Testis (tissue), 3 donors: ENCODE data around the gene STXBP2. TPM values are rescaled to one million over a fixed set of nuclear protein-coding genes. Genes with fewer than 3 reads are reported as not detected.

ENCODE experiments used
- DNase-seq: peaks from one replicate; pipeline ENCODE4 v3.0.0-alpha.2; 2019
- H3K27ac ChIP-seq, 2 donors: fragments of 200-600 bp; sonication (generic); one replicate each; pipeline ENCODE4 v1.5.1; 2019
- H3K27me3 ChIP-seq: fragments of 200-600 bp; sonication (generic); one replicate; pipeline ENCODE4 v1.5.1; 2019
- H3K36me3 ChIP-seq: fragments of 200-600 bp; sonication (generic); one replicate; pipeline ENCODE4 v1.5.1; 2017; ENCODE audit warnings: low read depth; ENCODE audit errors: missing control alignments
- H3K4me1 ChIP-seq: fragments of 200-600 bp; sonication (generic); one replicate; pipeline ENCODE4 v1.5.1; 2019
- H3K4me3 ChIP-seq, 2 donors: fragments of 200-600 bp; sonication (generic); one replicate each; pipeline ENCODE4 v1.5.1; 2017 to 2019
- H3K9me3 ChIP-seq: fragments of 200-600 bp; sonication (generic); one replicate; pipeline ENCODE4 v1.5.1; 2017
- POLR2A ChIP-seq: fragments of 450-650 bp; IDR thresholded peaks from one replicate; pipeline ENCODE4 v1.6.1; 2017; ENCODE audit warnings: antibody characterized with exemption, mild to moderate bottlenecking, moderate library complexity
- WGBS, 2 donors: methylation state at CpG; one replicate each; pipeline ENCODE4 v1.1.5; 2018; 5-methylcytosine and 5-hydroxymethylcytosine counted together
- intact Hi-C: fragments of 100-400 bp; cut with DNase I; formaldehyde crosslinking; loops from one replicate; pipeline ENCODE4 v1.15.1; 2023; ENCODE audit warnings: low total_unique reads
- microRNA-seq, 2 donors: library from miRNA; unstranded; fragments of <30 nt; microRNA quantifications; one replicate each; pipeline ENCODE4, GENCODE V29; 2016; ENCODE audit warnings: borderline number of aligned reads in 2 of 2, borderline replicate concordance in 1 of 2
- polyA plus RNA-seq: library from polyadenylated mRNA; stranded (reverse); fragments of 350-450 nt; fragmentation: Illumina TruSeq; extraction: RNeasy Lipid Tissue Mini Kit (QIAGEN cat#74804); gene quantifications from one replicate; pipeline ENCODE4 v1.2.3, GENCODE V29; 2014; ENCODE audit warnings: low read depth, low replicate concordance; ENCODE audit not compliant: insufficient read depth
- small RNA-seq, 2 donors: library from RNA; depleted of rRNA; stranded (forward); fragments of <200 nt; gene quantifications; one replicate each; pipeline ENCODE3, GENCODE V24; 2016
- total RNA-seq, 2 donors: library from RNA; depleted of rRNA; stranded (reverse); fragments of >200 nt; gene quantifications; one replicate each; pipeline ENCODE4 v1.2.3, GENCODE V29; 2016
- TF ChIP-seq, protein P1 (sequence below), 3 experiments: fragments of 450-650 bp in 2 of 3; fragments of 200-600 bp in 1 of 3; sonication (generic) in 1 of 3; IDR thresholded peaks; one replicate each; pipeline ENCODE4 v1.5.1; 2016 to 2019; ENCODE audit warnings: antibody characterized with exemption in 3 of 3, mild to moderate bottlenecking in 2 of 3, moderate library complexity in 1 of 3

STXBP2 gene
- total and polyA plus RNA-seq, 3 donors from 2014 or later: 135 to 156 (median 155) TPM

DNA sequence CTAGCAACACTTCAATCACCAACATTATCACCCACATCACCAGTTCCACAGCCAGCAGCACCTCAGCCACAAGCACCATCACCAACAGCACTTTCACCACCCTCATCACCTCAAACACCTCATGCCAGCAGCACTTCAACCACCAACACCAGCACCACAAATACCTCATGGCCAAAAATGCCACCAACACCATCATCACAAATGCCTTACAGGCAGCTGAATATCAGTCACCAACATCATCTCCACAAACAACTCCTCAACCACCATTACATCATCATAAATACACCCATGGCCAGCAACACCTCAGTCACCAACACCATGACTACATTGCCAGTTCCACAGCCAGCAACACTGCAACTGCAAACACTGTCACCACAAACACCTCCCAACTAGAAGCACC, 54.6 kb downstream of the STXBP2 start:
- no peak overlapping the region for H3K27ac ChIP-seq
- no peak for DNase-seq
- no peaks in the 10 kb centered on the region for H3K36me3 ChIP-seq
- no peaks in the 10 kb centered on the region for H3K27me3 ChIP-seq
- no peak overlapping the region for H3K4me3 ChIP-seq
- intact Hi-C loops: no loop called here
- no peaks in the 10 kb centered on the region for H3K9me3 ChIP-seq
- H3K4me1 ChIP-seq: no peaks in the 10 kb centered on the region
- no peak for TF ChIP-seq POLR2A
- TF ChIP-seq, protein P1, sequence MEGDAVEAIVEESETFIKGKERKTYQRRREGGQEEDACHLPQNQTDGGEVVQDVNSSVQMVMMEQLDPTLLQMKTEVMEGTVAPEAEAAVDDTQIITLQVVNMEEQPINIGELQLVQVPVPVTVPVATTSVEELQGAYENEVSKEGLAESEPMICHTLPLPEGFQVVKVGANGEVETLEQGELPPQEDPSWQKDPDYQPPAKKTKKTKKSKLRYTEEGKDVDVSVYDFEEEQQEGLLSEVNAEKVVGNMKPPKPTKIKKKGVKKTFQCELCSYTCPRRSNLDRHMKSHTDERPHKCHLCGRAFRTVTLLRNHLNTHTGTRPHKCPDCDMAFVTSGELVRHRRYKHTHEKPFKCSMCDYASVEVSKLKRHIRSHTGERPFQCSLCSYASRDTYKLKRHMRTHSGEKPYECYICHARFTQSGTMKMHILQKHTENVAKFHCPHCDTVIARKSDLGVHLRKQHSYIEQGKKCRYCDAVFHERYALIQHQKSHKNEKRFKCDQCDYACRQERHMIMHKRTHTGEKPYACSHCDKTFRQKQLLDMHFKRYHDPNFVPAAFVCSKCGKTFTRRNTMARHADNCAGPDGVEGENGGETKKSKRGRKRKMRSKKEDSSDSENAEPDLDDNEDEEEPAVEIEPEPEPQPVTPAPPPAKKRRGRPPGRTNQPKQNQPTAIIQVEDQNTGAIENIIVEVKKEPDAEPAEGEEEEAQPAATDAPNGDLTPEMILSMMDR (IDR thresholded peaks at IDR 0.05): no peak

DNA sequence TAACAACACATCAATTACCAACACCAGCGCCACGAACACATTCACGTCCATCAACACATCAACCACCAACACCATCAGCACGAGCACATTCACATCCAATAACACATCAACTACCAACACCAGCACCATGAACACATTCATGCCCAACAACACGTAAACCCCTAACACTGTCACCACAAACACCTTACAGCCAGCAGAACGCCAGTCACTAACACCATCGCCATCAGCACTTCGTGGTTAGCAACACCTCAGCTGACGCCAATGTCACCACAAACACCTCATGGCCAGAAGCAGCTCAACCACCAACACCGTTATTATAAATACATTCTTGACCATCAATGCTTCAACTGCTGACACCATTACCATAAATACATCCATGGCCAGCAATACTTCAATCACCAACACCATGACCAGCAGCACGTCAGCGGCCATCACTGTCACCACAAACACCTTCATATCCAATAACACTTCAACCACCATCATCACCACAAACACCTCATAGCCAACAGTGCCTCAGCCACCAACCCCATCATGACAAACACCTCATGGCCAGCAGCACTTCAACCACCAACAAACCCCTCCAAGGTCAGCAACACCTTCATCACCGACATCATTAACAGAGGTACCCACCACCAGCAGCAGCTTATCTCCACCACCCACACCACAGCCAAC, 55.6 kb downstream of the STXBP2 start:
- Histone ChIP-seq H3K4me3 (no peak overlapping the region), H3K27ac (no peak overlapping the region), H3K9me3 (no peaks in the 10 kb centered on the region), H3K27me3 (no peaks in the 10 kb centered on the region), H3K4me1 (no peaks in the 10 kb centered on the region), H3K36me3 (no peaks in the 10 kb centered on the region)
- DNase-seq: no peak
- WGBS, 2 donors: 72 to 93% methylated on average over 13 of the region's 13 CpGs
- TF ChIP-seq, protein P1 (IDR thresholded peaks at IDR 0.05): no peak
- TF ChIP-seq POLR2A: no peak
- intact Hi-C loops: no loop called here

DNA sequence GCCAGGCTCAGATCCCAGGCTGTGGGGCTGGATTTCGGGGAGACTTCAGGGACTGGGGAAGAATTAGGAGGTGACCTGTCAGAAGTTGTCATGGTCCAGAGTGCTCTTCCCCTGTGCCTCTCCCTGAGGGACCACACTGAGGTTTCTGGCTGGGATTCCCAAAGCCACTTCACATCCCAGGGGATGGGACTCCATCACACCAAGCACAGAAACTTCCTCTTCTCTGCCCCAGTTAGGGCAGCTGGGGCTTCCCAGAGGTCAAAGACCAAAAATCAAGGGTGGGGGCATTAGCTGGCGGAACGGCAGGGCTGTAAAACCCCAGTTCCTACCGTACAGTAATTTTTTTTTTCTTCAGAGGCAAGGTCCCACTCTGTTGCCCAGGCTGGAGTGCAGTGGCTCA, 57.6 kb downstream of the STXBP2 start:
- TF ChIP-seq, protein P1 (IDR thresholded peaks at IDR 0.05): no peak
- TF ChIP-seq POLR2A: no peak
- intact Hi-C loops: no loop called here
- Histone ChIP-seq H3K4me1 (no peaks in the 10 kb centered on the region), H3K9me3 (no peaks in the 10 kb centered on the region), H3K36me3 (no peaks in the 10 kb centered on the region), H3K27ac (no peak overlapping the region), H3K27me3 (no peaks in the 10 kb centered on the region), H3K4me3 (no peak overlapping the region)
- DNase-seq: no peak
- WGBS, 2 donors: 68 to 90% methylated on average over 3 to 4 of the region's 4 CpGs

Small RNA genes within 50 kb of the gene (microRNA-seq; reads per million reads assigned to microRNA genes)
- gene MIR6792: 0 reads per million in 2 donors

Small RNA genes within 50 kb of the gene (small RNA-seq; reads per million reads assigned to genes)
- 0 reads per million in 2 donors for gene MIR6792

Other genes with a start within 250 kb of the STXBP2 start
- gene PEX11G, start 148.1 kb upstream of the STXBP2 start, total RNA-seq: 10 to 100 TPM; 12.3 to 20.9 TPM
- gene PEX11G, start 148.1 kb upstream of the STXBP2 start, polyA plus RNA-seq: 26.0 TPM
- 10 to 100 TPM; 28.7 to 35.9 TPM for gene ZNF358, start 121.0 kb upstream of the STXBP2 start, total RNA-seq
- 21.0 TPM for gene ZNF358, start 121.0 kb upstream of the STXBP2 start, polyA plus RNA-seq
- gene MCOLN1, start 114.5 kb upstream of the STXBP2 start, total RNA-seq: 10 to 100 TPM; 17.7 to 26.9 TPM
- 15.2 TPM for gene MCOLN1, start 114.5 kb upstream of the STXBP2 start, polyA plus RNA-seq
- 100 to 1,000 TPM; 109 to 143 TPM for gene PNPLA6, start 101.4 kb upstream of the STXBP2 start, total RNA-seq
- 153 TPM for gene PNPLA6, start 101.4 kb upstream of the STXBP2 start, polyA plus RNA-seq
- 100 to 1,000 TPM in 1 of 2 donors, 10 to 100 TPM in 1; 64.7 to 104 TPM for gene CAMSAP3, start 41.2 kb upstream of the STXBP2 start, total RNA-seq
- 32.4 TPM for gene CAMSAP3, start 41.2 kb upstream of the STXBP2 start, polyA plus RNA-seq
- 100 to 1,000 TPM in 1 of 2 donors, 10 to 100 TPM in 1; 97.2 to 128 TPM for gene XAB2, start 7.6 kb upstream of the STXBP2 start, total RNA-seq
- gene XAB2, start 7.6 kb upstream of the STXBP2 start, polyA plus RNA-seq: 90.3 TPM
- 10 to 100 TPM; 25.3 to 26.9 TPM for gene PET100, start 7.3 kb upstream of the STXBP2 start, total RNA-seq
- 64.0 TPM for gene PET100, start 7.3 kb upstream of the STXBP2 start, polyA plus RNA-seq
- gene PCP2, start 3.4 kb upstream of the STXBP2 start, total RNA-seq: 100 to 1,000 TPM in 1 of 2 donors, 10 to 100 TPM in 1; 38.2 to 130 TPM
- 164 TPM for gene PCP2, start 3.4 kb upstream of the STXBP2 start, polyA plus RNA-seq
- not detected for gene RETN, start 31.9 kb downstream of the STXBP2 start, total RNA-seq
- gene RETN, start 31.9 kb downstream of the STXBP2 start, polyA plus RNA-seq: 1.9 TPM
- not detected for gene MCEMP1, start 40.0 kb downstream of the STXBP2 start, total RNA-seq
- gene MCEMP1, start 40.0 kb downstream of the STXBP2 start, polyA plus RNA-seq: not detected
- 100 to 1,000 TPM; 194 to 226 TPM for gene TRAPPC5, start 43.7 kb downstream of the STXBP2 start, total RNA-seq
- 214 TPM for gene TRAPPC5, start 43.7 kb downstream of the STXBP2 start, polyA plus RNA-seq
- under 1 TPM; 0.79 to 0.87 TPM for gene FCER2, start 65.0 kb downstream of the STXBP2 start, total RNA-seq
- gene FCER2, start 65.0 kb downstream of the STXBP2 start, polyA plus RNA-seq: 1.1 TPM
- 1 to 10 TPM in 1 of 2 donors, not detected in 1; 1.2 TPM for gene CLEC4G, start 95.0 kb downstream of the STXBP2 start, total RNA-seq
- 0.71 TPM for gene CLEC4G, start 95.0 kb downstream of the STXBP2 start, polyA plus RNA-seq
- under 1 TPM; 0.55 to 0.74 TPM for gene CD209, start 110.4 kb downstream of the STXBP2 start, total RNA-seq
- gene CD209, start 110.4 kb downstream of the STXBP2 start, polyA plus RNA-seq: 5.0 TPM
- gene CLEC4M, start 126.1 kb downstream of the STXBP2 start, total RNA-seq: 10 to 100 TPM in 1 of 2 donors, 1 to 10 TPM in 1; 9.4 to 14.9 TPM
- 14.5 TPM for gene CLEC4M, start 126.1 kb downstream of the STXBP2 start, polyA plus RNA-seq
- 10 to 100 TPM; 45.8 to 68.9 TPM for gene EVI5L, start 193.1 kb downstream of the STXBP2 start, total RNA-seq
- 69.3 TPM for gene EVI5L, start 193.1 kb downstream of the STXBP2 start, polyA plus RNA-seq
- 1 to 10 TPM; 2.9 to 3.3 TPM for gene PRR36, start 237.3 kb downstream of the STXBP2 start, total RNA-seq
- 0.50 TPM for gene PRR36, start 237.3 kb downstream of the STXBP2 start, polyA plus RNA-seq